Hippocampal formation (tissue), 2 donors: ENCODE results near the gene ZNF483.
"Not testable (repeated sequence)": the region's sequence is repeated elsewhere in the genome, so short reads cannot be mapped to it uniquely, and the experiment has no call there.

Experiments
- DNase-seq, 2 donors: peaks; one replicate each; lab custom pipeline; 2025; lab: John Stamatoyannopoulos, UW

The ZNF483 gene

GRCh38 chr9:111610149-111610548 is 85.2 kb downstream of the ZNF483 start:
- no peak for DNase-seq

GRCh38 chr9:111610845-111611244 is 85.9 kb downstream of the ZNF483 start:
- no peak for DNase-seq

GRCh38 chr9:111613436-111614040 is 88.6 kb downstream of the ZNF483 start:
- no peak for DNase-seq

GRCh38 chr9:111615928-111616327 is 90.9 kb downstream of the ZNF483 start:
- no peak for DNase-seq

GRCh38 chr9:111617349-111617748 is 92.4 kb downstream of the ZNF483 start:
- DNase-seq, result not testable (repeated sequence)

- peak in 1 of 2 donors; percentile 33 for DNase-seq
Observed at GRCh38 chr9:111621895-111622480, 97.0 kb downstream of the ZNF483 start.

GRCh38 chr9:111622626-111623025 is 97.6 kb downstream of the ZNF483 start:
- no peak for DNase-seq
